HG03342 (cell line): ENCODE results near the gene EGFR.
"Not testable (repeated sequence)": the region's sequence is repeated elsewhere in the genome, so short reads cannot be mapped to it uniquely, and the experiment has no call there.

ENCODE experiments used
- ATAC-seq: cut with Tn5 transposase; IDR thresholded peaks from one replicate; pipeline ENCODE4 v1.9.1; 2021; ENCODE audit warnings: mild to moderate bottlenecking, moderate library complexity; ENCODE audit not compliant: unreplicated experiment

The EGFR gene

DNA sequence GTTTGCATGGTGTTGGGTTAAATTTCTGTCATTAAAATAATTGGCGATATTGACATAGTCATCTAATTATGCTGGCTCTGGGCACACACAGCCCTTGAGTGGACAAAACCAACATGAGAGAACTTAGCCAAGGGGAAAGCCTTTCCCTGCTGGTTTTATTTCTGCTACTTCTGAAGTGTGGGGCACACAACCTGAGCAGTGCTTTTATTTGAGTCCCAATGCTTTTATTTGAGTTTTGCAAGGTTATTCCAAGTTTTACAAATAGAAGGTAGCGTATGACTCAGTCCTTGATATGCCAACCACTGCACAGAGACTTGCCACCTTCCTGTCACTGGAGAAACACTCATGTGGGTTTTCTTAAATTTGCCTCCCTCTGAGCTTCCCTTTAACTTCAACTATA lies 145.7 kb downstream of the EGFR start:
- no peak for ATAC-seq

DNA sequence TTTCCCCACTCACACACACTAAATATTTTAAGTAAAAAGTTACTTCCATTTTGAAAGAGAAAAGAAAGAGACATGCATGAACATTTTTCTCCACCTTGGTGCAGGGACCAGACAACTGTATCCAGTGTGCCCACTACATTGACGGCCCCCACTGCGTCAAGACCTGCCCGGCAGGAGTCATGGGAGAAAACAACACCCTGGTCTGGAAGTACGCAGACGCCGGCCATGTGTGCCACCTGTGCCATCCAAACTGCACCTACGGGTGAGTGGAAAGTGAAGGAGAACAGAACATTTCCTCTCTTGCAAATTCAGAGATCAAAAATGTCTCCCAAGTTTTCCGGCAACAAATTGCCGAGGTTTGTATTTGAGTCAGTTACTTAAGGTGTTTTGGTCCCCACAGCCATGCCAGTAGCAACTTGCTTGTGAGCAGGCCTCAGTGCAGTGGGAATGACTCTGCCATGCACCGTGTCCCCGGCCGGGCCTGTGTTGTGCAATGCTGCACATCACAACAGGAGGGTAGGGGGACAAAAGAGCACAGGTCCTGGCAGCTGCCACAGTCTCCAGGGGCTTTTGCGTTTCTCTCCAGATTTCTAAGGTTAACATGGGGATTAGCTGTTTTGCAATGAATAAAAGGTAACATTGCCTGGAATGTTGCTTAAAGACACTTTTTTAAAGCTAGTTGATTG lies 146.5 kb downstream of the EGFR start:
- no peak for ATAC-seq

DNA sequence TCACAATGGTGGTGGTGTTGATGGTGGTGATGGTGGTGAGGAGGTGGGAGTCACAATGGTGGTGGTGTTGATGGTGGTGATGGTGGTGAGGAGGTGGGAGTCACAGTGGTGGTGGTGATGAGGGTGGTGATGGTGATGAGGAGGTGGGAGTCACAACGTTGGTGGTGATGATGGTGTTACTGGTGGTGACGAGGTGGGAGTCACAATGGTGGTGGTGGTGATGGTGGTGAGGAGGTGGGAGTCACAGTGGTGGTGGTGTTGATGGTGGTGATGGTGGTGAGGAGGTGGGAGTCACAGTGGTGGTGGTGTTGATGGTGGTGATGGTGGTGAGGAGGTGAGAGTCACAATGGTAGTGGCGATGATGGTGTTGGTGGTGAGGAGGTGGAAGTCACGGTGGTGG lies 148.5 kb downstream of the EGFR start:
- ATAC-seq, result not testable (repeated sequence)

DNA sequence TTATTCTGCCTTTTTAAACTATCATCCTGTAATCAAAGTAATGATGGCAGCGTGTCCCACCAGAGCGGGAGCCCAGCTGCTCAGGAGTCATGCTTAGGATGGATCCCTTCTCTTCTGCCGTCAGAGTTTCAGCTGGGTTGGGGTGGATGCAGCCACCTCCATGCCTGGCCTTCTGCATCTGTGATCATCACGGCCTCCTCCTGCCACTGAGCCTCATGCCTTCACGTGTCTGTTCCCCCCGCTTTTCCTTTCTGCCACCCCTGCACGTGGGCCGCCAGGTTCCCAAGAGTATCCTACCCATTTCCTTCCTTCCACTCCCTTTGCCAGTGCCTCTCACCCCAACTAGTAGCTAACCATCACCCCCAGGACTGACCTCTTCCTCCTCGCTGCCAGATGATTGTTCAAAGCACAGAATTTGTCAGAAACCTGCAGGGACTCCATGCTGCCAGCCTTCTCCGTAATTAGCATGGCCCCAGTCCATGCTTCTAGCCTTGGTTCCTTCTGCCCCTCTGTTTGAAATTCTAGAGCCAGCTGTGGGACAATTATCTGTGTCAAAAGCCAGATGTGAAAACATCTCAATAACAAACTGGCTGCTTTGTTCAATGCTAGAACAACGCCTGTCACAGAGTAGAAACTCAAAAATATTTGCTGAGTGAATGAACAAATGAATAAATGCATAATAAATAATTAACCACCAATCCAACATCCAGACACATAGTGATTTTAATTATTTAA lies 151.7 kb downstream of the EGFR start:
- no peak for ATAC-seq

DNA sequence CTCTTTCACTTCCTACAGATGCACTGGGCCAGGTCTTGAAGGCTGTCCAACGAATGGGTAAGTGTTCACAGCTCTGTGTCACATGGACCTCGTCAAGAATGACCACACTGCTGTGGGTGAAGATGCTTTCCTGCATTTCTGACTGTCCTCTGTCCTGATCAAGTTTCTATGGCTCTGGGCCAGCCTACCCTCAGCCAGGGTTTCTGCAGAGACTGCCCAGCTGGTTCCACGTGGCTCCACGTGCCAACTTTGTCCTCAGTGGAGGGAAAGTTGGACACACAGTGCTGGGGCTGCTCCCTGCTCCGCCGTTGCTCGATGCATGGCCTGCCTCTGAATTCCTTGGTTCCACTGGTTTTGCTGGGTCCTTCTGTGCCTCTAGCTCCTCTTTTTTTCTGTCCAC lies 152.3 kb downstream of the EGFR start:
- no peak for ATAC-seq

DNA sequence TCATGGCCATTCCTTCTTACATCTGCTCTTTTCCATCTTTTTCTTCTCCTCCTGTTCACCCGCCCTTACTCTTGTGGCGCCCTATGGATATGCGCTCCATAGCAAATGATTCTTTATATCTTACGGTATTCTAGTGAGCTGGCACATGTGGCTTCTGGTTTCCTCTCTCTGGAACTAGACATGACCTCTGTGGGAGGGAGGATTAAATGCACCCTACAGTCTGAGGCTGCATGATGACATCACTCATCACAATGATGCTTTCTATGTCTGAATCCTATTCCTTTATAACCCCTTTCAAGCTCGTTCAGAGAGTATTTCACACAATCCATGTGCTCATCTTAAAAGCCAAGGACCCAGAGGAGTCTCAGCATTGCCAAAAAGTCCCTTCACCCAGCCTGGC lies 153.3 kb downstream of the EGFR start:
- ATAC-seq, result no peak

DNA sequence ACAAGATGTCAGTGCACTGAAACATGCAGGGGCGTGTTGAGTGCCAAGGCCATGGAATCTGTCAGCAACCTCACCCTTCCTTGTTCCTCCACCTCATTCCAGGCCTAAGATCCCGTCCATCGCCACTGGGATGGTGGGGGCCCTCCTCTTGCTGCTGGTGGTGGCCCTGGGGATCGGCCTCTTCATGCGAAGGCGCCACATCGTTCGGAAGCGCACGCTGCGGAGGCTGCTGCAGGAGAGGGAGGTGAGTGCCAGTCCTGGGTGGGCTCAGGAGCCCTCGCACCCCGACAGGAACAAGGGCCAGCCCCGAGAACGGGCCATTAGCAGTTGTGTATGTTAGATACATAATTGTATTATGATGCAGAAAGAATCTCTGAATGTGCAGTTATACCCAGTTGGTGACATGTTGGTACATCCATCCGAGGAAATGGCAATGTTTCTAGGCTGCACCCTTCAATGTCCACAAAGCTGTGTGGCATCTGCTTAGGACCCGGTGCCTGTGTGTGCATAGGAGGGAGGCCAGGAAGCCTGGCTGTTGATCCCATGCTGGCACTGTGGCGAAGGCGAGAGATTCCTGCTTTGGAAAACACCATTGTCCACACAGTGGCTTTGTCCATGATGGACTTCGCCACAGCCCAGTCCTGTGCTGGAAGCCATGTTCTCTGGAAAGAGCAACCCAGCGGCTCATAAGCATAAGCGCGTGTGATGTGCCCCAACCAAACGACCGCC lies 154.2 kb downstream of the EGFR start:
- ATAC-seq, result no peak

DNA sequence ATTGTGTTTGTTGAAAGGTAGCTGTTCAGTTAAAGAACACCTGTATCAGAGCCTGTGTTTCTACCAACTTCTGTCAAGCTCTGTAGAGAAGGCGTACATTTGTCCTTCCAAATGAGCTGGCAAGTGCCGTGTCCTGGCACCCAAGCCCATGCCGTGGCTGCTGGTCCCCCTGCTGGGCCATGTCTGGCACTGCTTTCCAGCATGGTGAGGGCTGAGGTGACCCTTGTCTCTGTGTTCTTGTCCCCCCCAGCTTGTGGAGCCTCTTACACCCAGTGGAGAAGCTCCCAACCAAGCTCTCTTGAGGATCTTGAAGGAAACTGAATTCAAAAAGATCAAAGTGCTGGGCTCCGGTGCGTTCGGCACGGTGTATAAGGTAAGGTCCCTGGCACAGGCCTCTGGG lies 154.9 kb downstream of the EGFR start:
- ATAC-seq, result no peak

DNA sequence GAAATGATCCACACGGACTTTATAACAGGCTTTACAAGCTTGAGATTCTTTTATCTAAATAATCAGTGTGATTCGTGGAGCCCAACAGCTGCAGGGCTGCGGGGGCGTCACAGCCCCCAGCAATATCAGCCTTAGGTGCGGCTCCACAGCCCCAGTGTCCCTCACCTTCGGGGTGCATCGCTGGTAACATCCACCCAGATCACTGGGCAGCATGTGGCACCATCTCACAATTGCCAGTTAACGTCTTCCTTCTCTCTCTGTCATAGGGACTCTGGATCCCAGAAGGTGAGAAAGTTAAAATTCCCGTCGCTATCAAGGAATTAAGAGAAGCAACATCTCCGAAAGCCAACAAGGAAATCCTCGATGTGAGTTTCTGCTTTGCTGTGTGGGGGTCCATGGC lies 155.6 kb downstream of the EGFR start:
- no peak for ATAC-seq

DNA sequence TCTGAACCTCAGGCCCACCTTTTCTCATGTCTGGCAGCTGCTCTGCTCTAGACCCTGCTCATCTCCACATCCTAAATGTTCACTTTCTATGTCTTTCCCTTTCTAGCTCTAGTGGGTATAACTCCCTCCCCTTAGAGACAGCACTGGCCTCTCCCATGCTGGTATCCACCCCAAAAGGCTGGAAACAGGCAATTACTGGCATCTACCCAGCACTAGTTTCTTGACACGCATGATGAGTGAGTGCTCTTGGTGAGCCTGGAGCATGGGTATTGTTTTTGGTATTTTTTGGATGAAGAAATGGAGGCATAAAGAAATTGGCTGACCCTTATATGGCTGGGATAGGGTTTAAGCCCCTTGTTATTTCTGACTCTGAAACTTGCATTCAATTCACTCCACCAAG lies 156.0 kb downstream of the EGFR start:
- no peak for ATAC-seq

DNA sequence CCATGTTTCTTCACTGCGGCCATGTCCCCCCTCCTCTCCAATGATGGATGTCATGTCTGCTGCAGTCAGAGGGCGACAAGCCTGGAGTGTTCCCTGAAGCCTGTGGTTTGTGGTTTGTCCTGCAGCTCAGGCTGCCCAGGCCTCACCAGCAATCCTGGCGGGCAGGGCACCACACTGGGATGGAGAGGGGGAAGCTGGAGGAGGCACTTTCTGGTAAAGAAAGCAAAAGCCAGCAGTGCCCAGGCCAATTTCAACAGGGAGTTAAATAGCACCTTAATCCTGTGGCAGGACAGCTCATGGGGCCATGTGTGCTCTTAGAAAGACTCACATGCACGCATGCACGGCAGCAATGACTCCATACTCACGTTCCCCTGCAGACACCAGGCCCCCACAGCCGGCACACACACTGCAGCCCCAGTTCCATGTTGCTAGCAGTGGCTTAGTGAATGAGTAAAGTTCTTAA lies 158.3 kb downstream of the EGFR start:
- ATAC-seq, result no peak

DNA sequence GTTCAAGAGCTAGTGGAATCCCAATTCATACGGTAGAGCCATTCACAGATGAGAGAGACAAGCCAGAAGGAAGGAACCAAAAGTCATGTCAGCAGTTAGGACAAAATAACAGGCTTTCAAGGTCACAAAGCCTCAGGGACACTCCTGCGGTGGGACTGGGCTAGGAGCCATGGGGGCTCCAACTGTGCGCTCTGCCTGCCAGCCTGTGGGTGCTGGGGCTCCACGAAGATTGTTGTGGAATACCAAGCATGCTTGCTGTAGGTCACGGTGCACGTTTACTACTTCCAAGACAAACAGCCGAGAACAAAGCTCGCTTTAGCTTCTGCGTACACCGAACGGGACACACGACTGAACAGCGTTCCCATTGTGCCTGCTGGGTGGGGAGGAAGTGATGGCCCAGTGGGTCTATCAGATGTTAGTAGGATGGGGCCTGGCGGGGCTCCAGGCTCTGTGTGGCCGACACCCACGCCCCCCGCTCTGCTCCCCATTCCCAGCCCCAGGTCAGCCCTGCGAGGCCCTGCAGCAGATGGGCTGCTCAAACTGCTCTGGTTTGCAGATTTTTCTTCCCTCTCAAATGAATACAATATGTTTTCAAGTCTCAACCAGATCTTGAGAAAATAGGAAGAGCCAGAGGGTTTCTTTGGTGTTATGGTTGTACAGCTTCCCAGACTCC lies 158.9 kb downstream of the EGFR start:
- ATAC-seq, result no peak

DNA sequence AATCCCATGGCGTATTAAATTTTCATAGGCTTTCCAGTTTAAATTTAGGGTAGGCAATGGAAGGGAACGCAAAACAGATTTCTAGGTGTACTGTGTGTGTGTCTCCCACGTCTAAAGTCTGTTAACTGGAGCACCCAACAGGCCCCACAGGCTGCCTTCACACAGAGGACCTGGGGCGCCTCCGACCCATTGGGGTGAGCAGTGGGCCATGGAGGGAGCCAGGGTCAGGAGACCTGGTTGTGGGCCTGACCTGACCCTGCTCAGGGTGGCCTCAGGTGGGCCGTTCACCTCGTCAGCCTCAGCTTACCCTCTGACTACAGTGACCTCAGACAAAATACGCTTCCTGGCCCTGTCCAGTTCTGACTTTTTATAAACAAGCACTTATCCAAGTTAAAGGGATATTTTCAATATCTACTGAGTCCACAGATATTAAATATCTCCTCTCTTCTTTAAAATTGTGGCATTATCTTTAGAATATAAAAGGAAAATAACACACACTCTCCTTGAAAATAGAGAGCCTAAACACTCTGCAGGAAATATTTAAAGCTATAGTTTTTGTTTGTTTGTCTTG lies 159.6 kb downstream of the EGFR start:
- ATAC-seq, result no peak

DNA sequence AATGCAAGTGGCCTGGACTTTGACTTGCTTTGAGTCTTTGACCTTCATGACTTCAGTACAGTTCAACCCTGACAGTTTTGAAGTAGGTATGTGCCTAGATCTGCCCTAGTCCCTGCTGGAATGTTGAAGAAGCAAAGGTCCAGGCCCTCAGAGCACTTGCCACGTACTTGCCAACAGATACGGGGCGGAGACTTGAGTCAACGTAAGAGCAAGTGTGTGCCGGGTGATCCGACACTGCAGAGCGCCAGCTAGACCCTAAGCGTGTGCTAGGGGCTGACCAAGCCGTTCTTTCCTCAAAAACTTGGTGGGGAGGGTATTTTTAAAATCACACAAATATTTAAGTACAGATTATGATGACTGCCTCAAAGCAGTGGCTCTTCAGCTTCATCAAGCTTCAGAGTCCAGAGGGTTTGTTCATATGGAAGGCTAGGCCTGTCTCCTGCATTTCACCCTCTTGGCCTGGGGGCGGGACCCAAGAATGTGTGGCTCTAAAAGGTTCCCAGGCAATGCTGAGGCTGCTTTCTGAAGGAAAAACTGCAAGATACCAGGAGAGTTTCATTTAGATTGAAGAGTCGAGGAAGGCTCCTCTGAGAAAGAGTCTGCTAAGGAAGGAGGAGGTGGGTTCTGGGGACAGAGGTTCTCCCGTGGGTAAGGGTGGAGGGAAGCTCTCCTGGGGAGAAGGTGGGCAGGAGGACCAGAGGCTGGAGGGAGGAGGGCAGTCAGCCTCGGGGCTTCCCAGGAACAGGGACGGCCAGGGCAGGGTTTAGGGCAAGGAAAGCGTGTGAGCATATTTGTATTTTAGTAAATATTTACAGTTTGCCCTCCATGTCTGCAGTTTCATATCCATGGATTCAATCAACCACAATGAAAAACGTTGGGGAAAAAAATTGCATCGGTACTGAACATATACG lies 160.3 kb downstream of the EGFR start:
- ATAC-seq, result no peak

DNA sequence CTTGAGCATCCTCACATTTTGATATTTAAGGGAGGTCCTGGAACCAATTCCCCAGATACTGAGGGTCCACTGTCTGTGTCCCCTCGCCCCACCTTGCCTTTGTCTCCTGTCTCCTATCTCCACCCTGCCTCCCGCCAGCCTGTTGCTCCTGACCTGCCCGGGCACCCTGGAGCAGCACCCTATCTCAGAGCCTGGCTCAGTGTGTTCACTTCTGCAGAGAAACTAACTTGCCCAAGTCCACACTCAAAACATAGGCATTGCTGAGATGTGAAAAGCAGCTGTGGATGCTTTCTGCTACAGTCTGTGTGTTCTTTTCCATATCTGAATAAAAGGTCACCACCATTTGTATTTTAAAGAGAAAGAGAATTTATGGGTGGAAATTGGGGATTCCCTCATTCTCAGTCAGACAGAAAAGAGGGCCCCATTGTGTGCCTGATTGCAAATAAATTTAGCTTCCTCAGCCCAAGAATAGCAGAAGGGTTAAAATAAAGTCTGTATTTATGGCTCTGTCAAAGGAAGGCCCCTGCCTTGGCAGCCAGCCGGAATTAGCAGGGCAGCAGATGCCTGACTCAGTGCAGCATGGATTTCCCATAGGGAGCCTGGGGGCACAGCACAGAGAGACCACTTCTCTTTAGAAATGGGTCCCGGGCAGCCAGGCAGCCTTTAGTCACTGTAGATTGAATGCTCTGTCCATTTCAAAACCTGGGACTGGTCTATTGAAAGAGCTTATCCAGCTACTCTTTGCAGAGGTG lies 161.3 kb downstream of the EGFR start:
- ATAC-seq, result no peak

DNA sequence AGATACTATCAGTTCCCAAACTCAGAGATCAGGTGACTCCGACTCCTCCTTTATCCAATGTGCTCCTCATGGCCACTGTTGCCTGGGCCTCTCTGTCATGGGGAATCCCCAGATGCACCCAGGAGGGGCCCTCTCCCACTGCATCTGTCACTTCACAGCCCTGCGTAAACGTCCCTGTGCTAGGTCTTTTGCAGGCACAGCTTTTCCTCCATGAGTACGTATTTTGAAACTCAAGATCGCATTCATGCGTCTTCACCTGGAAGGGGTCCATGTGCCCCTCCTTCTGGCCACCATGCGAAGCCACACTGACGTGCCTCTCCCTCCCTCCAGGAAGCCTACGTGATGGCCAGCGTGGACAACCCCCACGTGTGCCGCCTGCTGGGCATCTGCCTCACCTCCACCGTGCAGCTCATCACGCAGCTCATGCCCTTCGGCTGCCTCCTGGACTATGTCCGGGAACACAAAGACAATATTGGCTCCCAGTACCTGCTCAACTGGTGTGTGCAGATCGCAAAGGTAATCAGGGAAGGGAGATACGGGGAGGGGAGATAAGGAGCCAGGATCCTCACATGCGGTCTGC lies 162.2 kb downstream of the EGFR start:
- no peak for ATAC-seq

DNA sequence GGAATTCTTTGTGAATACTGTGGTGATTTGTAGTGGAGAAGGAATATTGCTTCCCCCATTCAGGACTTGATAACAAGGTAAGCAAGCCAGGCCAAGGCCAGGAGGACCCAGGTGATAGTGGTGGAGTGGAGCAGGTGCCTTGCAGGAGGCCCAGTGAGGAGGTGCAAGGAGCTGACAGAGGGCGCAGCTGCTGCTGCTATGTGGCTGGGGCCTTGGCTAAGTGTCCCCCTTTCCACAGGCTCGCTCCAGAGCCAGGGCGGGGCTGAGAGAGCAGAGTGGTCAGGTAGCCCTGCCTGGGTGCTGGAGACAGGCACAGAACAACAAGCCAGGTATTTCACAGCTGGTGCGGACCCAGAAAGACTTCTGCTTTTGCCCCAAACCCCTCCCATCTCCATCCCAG lies 162.9 kb downstream of the EGFR start:
- no peak for ATAC-seq

DNA sequence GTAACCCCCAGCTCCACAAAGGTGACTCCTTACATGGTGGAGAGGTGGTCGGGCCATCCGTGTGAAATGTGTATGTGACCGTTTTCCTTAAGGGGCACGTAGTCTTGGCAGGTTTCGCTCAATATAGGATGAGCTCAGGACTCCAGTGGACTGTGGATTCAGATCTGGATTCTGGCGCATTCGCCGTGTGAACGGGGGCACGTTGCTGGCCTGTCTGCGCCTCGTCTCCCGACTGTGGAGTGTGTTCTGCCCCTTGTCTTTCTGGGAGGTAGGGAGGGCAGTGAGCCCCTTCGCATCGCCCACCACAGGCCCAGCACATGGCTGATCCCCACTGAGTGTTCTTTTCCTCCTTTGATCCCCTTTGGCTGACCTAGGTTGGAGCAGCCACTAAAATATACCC lies 165.1 kb downstream of the EGFR start:
- ATAC-seq, result no peak

DNA sequence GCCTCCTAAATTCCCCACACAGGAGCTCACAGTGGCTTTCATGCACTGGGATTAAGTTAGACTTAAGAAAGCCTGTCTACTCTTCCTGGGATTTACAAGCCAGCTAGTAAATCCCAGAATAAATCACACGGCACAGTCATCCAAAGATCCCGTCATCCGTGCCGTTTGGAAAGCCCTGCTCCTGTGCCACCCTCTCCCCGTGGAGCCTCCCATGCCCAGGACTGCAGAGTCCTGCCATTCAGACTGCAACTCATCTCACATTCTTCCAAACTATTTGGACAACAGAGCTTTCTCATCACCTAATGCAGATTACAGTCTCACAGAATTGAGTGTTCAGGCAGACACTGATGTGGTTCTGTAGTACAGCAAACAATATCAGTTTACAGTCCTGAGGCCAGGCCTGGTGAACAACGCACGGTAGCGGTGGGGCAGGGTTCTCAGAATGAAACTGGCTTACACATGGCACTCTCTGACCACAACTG lies 166.5 kb downstream of the EGFR start:
- ATAC-seq, result no peak
